Measurements from ENCODE around the gene ATF1. TPM values are rescaled to one million over a fixed set of nuclear protein-coding genes. Genes with fewer than 3 reads are reported as not detected.
A peak's percentile ranks its signal among the peaks of the same experiment; 100 is the strongest.
"Not testable (repeated sequence)": the region's sequence is repeated elsewhere in the genome, so short reads cannot be mapped to it uniquely, and the experiment has no call there.

Gene ATF1
- polyA plus RNA-seq, 3 donors from 2014 or later, result 34.9 to 43.8 (median 37.6) TPM

DNA sequence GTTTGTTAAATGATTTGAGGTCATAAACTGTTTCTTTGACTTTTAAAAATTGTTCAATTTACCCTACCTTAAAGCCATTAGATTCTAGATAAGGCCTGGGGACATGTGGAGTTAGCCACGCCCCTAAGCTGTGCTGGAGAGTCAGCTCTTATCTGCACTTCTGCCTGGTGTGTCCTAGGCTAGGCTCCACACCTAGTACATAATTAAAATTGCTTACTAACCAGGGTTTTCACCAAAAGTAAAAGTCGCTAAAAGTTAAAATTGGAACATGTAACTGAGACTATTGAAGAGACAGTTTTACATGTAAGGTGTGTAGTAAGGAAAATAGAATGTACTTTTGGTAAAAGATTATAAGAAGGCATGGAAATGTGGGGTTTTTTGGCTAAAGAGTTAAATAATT lies 4.9 kb downstream of the ATF1 start:
- Mint-ChIP-seq H3K27me3 (ENCODE audit: low read depth in 3 of 3) (peaks cover 13 to 17% (median 13%) of the 10 kb centered on the region in 3 donors), H3K27ac (peak overlapping the region in 1 of 6 donors; percentile 18), H3K4me1 (peaks cover 24 to 41% of the 10 kb centered on the region in 2 donors)
- H3K4me3 Mint-ChIP-seq, DNase-seq, H3K36me3 Mint-ChIP-seq, H3K9me3 Mint-ChIP-seq: not testable (repeated sequence)

DNA sequence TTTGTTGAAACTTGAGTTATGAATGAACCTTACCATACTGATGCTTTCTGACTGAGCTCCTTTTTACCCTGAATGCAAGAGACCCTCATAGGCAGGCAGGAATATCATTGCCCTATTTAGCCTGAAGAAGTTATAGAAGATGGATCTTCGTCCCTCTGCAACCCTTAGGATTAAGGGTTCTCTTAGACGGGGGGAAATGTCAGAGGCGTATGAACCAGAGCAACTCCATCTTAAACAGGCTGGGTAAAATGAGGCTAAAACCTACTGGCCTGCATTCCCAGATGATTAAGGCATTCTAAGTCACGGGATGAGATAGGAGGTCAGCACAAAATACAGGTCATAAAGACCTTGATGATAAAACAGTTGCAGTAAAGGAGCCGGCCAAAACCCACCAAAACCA lies 7.5 kb downstream of the ATF1 start:
- peaks cover 4 to 9% (median 5%) of the 10 kb centered on the region in 3 donors for H3K36me3 Mint-ChIP-seq
- H3K27ac Mint-ChIP-seq, result no peak overlapping the region
- H3K27me3 Mint-ChIP-seq (ENCODE audit: low read depth in 3 of 3), result peaks cover 0 to 1% (median 0%) of the 10 kb centered on the region in 3 donors
- DNase-seq, result no peak
- peaks cover 16 to 38% of the 10 kb centered on the region in 2 donors for H3K4me1 Mint-ChIP-seq
- no peaks in the 10 kb centered on the region for H3K9me3 Mint-ChIP-seq
- H3K4me3 Mint-ChIP-seq, result no peak overlapping the region

DNA sequence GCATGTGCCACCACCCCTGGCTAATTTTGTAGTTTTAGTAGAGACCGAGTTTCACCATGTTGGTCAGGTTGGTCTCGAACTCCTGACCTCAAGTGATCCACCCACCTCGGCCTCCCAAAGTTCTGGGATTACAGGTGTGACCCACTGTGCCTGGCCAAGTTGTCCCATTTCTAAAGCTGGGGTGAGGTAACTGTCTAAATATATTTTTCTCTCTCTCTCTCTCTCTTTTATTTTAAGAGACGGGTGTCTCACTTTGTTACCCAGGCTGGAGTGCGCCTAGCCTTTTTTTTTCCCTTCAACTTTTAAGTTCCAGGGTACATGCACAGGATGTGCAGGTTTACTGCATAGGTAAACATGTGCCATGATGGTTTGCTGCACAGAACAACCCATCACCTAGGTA lies 8.6 kb downstream of the ATF1 start:
- H3K9me3 Mint-ChIP-seq, result no peaks in the 10 kb centered on the region
- peaks cover 4 to 9% (median 5%) of the 10 kb centered on the region in 3 donors for H3K36me3 Mint-ChIP-seq
- peaks cover 16 to 41% of the 10 kb centered on the region in 2 donors for H3K4me1 Mint-ChIP-seq
- H3K27ac Mint-ChIP-seq, result peak overlapping the region in 1 of 6 donors; percentile 43
- H3K27me3 Mint-ChIP-seq (ENCODE audit: low read depth in 3 of 3), result peaks cover 0 to 1% (median 0%) of the 10 kb centered on the region in 3 donors
- DNase-seq, result no peak
- H3K4me3 Mint-ChIP-seq, result no peak overlapping the region

DNA sequence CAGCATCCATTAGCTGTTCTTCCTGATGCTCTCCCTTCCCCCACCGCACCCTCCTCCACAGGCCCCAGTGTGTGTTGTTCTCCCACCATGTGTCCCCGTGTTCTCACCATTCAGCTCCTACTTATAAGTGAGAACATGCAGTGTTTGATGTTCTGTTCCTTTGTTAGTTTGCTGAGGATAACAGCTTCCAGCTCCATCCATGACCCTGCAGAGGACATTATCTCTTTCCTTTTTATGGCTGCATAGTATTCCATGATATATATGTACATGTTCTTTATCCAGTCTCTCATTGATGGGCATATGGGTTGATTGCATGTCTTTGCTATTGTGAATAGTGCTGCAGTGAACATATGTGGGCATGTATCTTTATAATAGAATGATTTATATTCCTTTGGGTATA lies 9.0 kb downstream of the ATF1 start:
- no peak overlapping the region for H3K4me3 Mint-ChIP-seq
- H3K27ac Mint-ChIP-seq, result peak overlapping the region in 1 of 6 donors; percentile 43
- no peaks in the 10 kb centered on the region for H3K9me3 Mint-ChIP-seq
- H3K36me3 Mint-ChIP-seq, result peaks cover 4 to 9% (median 5%) of the 10 kb centered on the region in 3 donors
- H3K27me3 Mint-ChIP-seq (ENCODE audit: low read depth in 3 of 3), result peaks cover 0 to 1% (median 0%) of the 10 kb centered on the region in 3 donors
- peaks cover 17 to 41% of the 10 kb centered on the region in 2 donors for H3K4me1 Mint-ChIP-seq
- DNase-seq, result no peak

DNA sequence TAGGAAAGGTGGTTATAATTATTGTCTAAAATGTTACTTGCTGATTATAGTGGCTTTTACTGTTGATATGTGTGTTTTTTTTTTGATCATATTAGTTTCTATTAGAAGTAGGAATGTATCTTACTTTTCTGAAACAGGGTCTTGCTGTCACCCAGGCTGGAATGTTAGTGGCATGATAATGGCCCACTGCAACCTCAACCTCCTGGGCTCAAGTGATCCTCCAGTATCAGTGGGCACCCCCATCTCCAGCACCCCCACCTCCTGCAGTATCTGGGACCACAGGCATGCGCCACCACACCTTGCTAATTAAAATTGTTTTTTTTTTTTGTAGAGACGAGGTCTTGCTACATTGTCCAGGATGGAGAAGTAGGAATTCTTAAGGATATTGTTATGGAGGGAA lies 11.3 kb downstream of the ATF1 start:
- H3K4me3 Mint-ChIP-seq, result no peak overlapping the region
- DNase-seq, result no peak
- peaks cover 19 to 48% of the 10 kb centered on the region in 2 donors for H3K4me1 Mint-ChIP-seq
- H3K36me3 Mint-ChIP-seq, result peaks cover 4 to 9% (median 5%) of the 10 kb centered on the region in 3 donors
- peaks cover 0 to 1% (median 0%) of the 10 kb centered on the region in 3 donors for H3K27me3 Mint-ChIP-seq (ENCODE audit: low read depth in 3 of 3)
- peak overlapping the region in 2 of 6 donors; percentile 45 to 63 for H3K27ac Mint-ChIP-seq
- H3K9me3 Mint-ChIP-seq, result no peaks in the 10 kb centered on the region

DNA sequence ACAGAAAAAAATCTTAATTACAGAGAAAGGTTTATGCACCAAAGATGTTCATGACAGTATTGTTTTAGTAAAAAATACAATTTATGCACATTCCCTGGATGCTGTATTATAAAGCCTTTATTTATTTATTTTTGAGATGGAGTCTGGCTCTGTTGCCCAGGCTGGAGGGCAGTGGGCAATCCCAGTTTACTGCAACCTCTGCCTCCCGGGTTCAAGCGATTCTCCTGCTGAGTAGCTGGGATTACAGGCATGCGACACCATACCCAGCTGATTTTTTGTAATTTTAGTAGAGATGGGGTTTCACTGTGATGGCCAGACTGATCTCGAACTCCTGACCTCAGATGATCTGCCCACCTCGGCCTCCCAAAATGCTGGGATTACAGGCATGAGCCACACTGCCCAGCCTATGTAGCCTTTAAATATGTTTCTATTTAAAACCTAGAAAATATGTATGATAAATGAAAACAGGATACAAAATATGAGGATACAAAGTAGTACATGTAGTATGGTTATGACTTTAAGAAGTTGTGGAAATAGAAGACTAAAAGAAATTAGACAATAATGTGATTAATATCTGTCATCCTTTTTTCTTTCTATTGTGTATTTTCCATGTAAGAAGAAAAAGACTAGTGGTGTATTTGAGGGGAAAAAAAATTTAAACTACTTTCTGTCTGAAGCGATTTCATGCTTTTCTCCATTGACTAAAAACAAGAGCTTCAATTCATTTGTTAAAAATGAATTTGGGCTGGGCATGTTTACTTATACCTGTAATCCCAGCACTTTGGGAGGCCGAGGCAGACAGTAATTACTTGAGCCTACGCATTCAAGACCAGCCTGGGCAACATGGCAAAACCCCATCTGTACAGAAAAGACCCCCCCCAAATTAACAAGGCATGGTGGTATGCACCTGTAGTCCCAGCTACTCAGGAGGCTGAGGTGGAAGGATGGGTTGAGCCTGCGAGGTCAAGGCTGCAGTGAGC lies 13.1 kb downstream of the ATF1 start:
- DNase-seq, result no peak
- Mint-ChIP-seq H3K27ac (peak overlapping the region in 2 of 6 donors; percentile 17 to 67), H3K36me3 (peaks cover 4 to 10% (median 9%) of the 10 kb centered on the region in 3 donors), H3K4me1 (peaks cover 19 to 48% of the 10 kb centered on the region in 2 donors), H3K9me3 (no peaks in the 10 kb centered on the region), H3K4me3 (no peak overlapping the region), H3K27me3 (ENCODE audit: low read depth in 3 of 3) (peaks cover 0 to 1% (median 0%) of the 10 kb centered on the region in 3 donors)

DNA sequence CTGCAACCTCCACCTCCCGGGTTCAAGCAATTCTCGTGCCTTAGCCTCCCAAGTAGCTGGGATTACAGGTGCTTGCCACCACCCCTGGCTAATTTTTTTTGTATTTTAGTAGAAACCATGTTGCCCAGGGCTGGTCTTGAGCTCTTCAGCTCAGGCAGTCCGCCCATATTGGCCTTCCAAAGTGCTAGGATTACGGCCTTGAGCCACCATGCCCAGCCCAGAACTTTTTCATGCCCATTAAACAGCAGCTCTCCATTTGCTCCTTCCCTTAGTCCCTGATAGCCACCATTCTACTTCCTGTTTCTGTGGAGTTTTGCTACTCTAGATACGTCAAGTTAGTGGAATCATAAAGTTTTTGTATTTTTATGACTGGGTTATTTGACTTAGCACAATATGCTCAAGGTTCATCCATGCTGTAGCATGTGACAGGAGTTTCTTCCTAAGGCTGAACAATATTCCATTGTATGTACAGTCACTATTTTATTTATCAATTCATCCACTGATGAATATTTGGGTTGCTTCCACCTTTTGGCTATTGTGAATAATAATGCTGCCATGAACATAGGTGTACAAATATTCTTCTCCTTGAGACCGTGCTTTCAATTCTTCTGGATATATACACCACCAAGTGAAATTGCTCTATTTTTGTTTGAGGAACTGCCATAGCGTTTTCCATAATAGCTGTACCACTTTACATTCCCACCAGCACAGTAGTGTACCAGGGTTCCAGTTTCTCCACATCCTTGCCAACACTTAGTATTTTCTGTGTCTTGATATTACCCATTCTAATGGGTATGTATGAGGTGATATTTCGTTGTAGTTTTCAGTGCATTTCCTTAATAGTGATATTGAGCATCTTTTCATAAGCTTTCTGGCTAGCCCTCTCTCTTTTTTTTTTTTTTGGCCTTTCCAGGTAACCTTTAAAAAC lies 15.0 kb downstream of the ATF1 start:
- Mint-ChIP-seq H3K9me3 (no peaks in the 10 kb centered on the region), H3K27ac (no peak overlapping the region), H3K4me1 (peaks cover 16 to 41% of the 10 kb centered on the region in 2 donors), H3K36me3 (peaks cover 0 to 6% (median 4%) of the 10 kb centered on the region in 3 donors), H3K4me3 (no peak overlapping the region), H3K27me3 (ENCODE audit: low read depth in 3 of 3) (peaks cover 0 to 1% (median 0%) of the 10 kb centered on the region in 3 donors)
- no peak for DNase-seq

DNA sequence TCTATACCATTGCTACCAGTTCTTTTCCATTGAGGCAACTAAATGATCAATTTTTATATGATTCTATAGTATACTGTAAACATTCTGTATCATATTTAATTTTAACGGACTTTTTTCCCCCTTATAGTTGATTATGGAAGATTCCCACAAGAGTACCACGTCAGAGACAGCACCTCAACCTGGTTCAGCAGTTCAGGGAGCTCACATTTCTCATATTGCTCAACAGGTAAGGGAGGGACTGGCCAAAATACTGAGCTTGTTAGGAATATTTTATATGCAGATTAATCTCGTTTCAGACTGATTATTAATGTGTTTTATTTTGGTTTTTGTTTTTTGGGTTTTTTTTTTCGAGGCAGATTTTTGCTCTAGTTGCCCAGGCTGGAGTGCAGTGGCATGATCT lies 16.1 kb downstream of the ATF1 start:
- Mint-ChIP-seq H3K27ac (no peak overlapping the region), H3K4me1 (peaks cover 16 to 39% of the 10 kb centered on the region in 2 donors), H3K9me3 (no peaks in the 10 kb centered on the region), H3K4me3 (no peak overlapping the region), H3K27me3 (ENCODE audit: low read depth in 3 of 3) (peaks cover 0 to 1% (median 0%) of the 10 kb centered on the region in 3 donors), H3K36me3 (peaks cover 0 to 6% (median 4%) of the 10 kb centered on the region in 3 donors)
- DNase-seq, result no peak

DNA sequence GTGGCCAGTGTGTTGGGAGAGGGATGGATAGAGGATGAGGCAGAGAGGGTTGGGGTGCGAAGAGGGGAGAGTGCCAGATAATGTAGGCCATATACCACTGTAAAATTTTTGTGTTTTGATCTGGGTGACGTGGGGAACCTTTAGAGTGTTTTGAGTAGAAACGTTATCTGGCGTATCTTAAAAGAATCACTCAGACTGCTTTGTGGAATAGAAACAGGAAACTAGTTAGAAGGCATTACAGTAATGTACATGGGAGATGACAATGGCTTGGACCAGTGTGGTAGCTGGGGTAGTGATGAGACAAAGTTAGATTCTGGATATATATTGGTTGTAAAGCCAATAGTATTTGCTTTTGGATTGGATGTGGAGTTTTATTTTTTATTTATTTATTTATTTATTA lies 20.6 kb downstream of the ATF1 start:
- peaks cover 2 to 7% of the 10 kb centered on the region in 2 donors for H3K4me1 Mint-ChIP-seq
- peaks cover 0 to 1% (median 0%) of the 10 kb centered on the region in 3 donors for H3K27me3 Mint-ChIP-seq (ENCODE audit: low read depth in 3 of 3)
- H3K27ac Mint-ChIP-seq, result no peak overlapping the region
- no peak overlapping the region for H3K4me3 Mint-ChIP-seq
- H3K9me3 Mint-ChIP-seq, result no peaks in the 10 kb centered on the region
- peaks cover 5 to 24% (median 17%) of the 10 kb centered on the region in 3 donors for H3K36me3 Mint-ChIP-seq
- DNase-seq, result no peak

DNA sequence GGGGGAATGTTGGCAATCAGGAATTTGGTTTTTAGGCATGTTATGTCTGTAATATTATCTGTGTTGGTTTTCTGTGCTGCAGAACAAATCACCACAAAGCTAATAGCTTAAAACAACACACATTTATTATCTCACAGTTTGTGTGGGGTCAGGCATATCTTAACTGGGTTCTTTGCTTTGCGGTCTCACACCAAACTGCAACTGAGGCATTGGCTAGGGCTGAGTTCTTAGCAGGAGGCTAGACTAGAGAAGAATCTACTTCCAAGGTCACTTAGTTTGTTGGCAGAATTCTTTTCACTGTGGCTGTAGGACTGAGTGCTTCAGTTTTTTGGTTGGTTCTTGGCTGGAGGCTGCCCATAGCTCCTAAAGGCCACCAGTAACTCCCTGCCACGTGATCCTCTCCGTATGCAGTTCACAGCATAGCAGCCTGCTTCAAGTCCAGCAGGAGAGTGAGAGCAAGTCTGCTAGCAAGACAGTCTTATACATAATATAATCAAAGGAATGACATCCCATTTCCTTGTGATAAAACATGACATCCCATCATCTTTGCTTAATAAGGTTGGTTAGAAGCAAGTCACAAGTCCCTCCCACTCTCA lies 21.6 kb downstream of the ATF1 start:
- peaks cover 0 to 1% (median 0%) of the 10 kb centered on the region in 3 donors for H3K27me3 Mint-ChIP-seq (ENCODE audit: low read depth in 3 of 3)
- no peak overlapping the region for H3K4me3 Mint-ChIP-seq
- peak overlapping the region in 1 of 6 donors; percentile 16 for H3K27ac Mint-ChIP-seq
- no peaks in the 10 kb centered on the region for H3K9me3 Mint-ChIP-seq
- peaks cover 5 to 24% (median 17%) of the 10 kb centered on the region in 3 donors for H3K36me3 Mint-ChIP-seq
- DNase-seq, result no peak
- peaks cover 4% of the 10 kb centered on the region in 2 donors for H3K4me1 Mint-ChIP-seq

DNA sequence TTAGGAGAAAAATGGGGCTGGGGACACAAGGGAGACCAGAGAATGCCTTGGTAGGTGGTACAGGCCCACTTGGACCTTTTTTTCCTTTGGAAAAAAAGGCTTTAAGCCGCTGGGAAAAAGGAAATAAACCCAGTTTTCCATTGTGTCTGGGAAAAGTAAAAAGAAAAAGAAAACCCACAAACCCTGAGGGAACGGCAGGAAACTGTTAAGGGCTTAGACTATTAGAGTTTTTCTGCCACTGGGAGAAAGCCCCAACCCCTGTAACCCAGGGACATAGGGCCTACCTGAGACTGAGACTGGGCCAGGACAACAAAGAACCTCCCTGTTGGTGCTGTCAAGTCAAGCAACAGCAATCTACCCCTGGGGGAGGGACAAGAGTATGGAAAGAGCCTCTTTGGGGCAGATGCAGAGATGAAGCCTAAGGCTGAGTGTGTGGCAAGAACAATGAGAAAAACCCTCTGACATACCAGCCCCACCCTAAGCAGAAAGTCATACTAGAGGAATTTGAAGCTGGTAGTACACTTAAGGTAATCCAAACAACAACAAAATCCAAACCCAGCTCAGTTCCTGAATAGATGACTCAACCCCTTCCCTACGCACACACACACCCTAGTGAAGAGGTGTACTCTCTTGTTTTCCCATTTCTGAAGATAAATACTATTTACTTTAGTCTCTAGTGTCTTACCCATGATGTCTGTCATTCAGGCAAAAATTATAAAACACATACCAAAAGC lies 22.8 kb downstream of the ATF1 start:
- Mint-ChIP-seq H3K27me3 (ENCODE audit: low read depth in 3 of 3) (peaks cover 0 to 1% (median 0%) of the 10 kb centered on the region in 3 donors), H3K9me3 (no peaks in the 10 kb centered on the region), H3K4me1 (peaks cover 10 to 14% of the 10 kb centered on the region in 2 donors), H3K27ac (peak overlapping the region; percentile 1 to 68 (median 36)), H3K4me3 (no peak overlapping the region), H3K36me3 (peaks cover 5 to 24% (median 14%) of the 10 kb centered on the region in 3 donors)
- DNase-seq, result no peak

DNA sequence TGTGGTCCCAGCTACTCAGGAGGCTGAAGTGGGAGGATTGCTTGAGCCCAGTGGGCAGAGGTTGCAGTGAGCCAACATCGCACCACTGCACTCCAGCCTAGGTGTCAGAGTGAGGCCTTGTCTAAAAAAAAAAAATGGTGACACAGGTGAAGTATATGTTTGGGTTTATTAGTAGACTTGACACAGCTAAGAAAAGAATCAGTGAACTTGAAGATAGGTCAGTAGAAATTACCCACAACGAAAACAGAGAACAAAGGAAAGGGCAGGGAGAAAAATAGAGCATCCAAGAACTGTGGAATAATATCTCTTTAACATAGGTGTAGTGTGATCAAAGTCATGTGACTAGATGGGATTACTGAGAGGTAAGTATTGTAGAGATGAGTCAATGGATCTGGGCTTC lies 23.7 kb downstream of the ATF1 start:
- H3K4me1 Mint-ChIP-seq, result peaks cover 10 to 14% of the 10 kb centered on the region in 2 donors
- H3K27ac Mint-ChIP-seq, result peak overlapping the region in 2 of 6 donors; percentile 1
- H3K36me3 Mint-ChIP-seq, result peaks cover 5 to 20% (median 11%) of the 10 kb centered on the region in 3 donors
- DNase-seq, result no peak
- no peaks in the 10 kb centered on the region for H3K9me3 Mint-ChIP-seq
- H3K4me3 Mint-ChIP-seq, result no peak overlapping the region
- H3K27me3 Mint-ChIP-seq (ENCODE audit: low read depth in 3 of 3), result peaks cover 0 to 1% (median 0%) of the 10 kb centered on the region in 3 donors
